HG03439 (cell line): ENCODE measurements around the gene PODXL2.

Experiments
- ATAC-seq: cut with Tn5 transposase; IDR thresholded peaks from one replicate; pipeline ENCODE4 v1.9.1; 2021; ENCODE audit warnings: mild to moderate bottlenecking, moderate library complexity; ENCODE audit not compliant: unreplicated experiment

PODXL2 gene, protein sequence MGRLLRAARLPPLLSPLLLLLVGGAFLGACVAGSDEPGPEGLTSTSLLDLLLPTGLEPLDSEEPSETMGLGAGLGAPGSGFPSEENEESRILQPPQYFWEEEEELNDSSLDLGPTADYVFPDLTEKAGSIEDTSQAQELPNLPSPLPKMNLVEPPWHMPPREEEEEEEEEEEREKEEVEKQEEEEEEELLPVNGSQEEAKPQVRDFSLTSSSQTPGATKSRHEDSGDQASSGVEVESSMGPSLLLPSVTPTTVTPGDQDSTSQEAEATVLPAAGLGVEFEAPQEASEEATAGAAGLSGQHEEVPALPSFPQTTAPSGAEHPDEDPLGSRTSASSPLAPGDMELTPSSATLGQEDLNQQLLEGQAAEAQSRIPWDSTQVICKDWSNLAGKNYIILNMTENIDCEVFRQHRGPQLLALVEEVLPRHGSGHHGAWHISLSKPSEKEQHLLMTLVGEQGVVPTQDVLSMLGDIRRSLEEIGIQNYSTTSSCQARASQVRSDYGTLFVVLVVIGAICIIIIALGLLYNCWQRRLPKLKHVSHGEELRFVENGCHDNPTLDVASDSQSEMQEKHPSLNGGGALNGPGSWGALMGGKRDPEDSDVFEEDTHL

DNA sequence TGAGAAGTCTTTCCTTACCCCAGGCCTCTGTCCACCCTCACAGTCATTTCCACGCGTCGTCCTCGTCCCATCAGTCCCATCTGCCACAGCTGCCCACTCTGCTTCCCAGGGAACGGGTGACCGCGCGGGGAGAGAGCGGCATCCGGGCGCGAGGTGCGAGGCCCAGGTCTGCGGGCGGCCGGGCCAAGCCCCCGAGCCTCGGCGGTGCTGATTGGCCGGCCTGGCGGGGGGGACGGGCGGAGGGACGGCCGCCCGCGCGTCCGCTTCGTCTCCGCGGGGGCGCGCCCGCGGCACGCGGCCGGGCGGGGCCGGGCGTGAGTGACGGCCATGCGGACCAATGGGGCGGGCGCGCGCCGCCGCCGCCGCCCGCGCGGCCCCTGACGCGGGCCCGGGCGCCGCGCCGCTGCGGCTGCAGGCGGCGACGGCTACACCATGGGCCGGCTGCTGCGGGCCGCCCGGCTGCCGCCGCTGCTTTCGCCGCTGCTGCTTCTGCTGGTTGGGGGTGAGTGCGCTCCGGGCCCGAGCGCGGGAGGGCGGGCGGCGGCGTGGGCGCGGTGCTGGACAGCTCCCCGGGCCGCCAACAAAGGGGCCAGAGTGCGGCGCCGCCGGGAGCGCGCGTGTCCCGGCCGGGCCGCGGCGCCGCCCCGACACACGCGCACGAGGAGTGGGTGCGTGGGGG lies at the start of gene PODXL2:
Gene PODXL2 (plus strand): TSS at position 398 of the 679 bp plus-strand sequence. CDS start 35 bp downstream, at position 433.
- no peak for ATAC-seq

DNA sequence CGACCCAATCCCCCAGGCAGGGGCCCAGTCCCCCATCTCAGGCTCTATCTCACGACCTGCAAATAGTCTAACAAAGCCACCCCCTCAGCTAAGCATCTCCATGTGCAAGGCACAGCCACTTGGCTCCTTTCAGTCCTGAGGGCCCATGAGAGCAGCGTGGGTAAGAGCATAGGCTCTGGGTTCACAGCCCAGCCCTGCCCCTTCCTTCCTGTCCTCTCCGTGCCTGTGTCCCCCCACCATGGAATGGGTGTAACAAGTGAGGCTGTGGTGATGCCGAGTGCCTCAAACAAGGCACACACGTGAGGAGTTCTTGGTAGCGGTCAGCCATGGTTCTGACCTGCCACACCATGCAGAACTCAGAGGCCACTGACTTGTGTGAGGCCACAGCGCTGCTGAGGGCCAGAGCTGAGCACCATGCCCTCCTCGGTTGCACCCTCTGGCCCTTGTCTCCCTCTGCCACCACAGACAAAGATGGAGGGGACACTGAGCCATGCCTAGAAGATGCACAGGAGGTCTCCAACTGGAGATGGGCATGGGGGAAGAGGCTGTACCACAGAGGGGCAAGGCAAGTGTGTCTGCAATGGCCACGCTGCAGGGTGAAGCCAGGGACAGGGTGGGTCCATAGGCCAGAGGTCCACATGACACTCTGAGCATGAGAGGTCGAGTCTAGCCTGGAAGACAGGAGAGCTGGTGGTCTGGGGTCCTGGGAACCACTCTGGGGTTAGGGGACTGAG lies 48.5 kb upstream of the PODXL2 start:
- ATAC-seq, result no peak

DNA sequence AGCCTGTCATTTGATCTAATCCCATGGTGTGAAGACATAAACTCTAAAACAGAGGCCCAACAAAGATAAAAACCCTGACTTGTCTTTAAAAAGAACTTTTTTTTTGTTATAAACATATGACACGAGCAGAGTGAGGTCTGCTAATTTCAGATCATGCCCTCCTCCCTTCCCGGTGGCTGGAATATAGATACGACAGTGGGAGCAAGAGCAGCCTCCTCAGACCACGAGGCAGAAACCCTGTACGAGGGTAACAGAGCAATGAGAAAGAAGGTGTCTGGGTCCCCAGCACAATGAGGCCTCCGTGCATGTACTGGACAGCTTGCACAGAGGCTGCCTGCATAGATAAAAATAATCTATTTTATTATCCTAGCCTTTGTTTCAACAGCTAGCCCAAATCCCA lies 44.3 kb upstream of the PODXL2 start:
- ATAC-seq, result no peak

DNA sequence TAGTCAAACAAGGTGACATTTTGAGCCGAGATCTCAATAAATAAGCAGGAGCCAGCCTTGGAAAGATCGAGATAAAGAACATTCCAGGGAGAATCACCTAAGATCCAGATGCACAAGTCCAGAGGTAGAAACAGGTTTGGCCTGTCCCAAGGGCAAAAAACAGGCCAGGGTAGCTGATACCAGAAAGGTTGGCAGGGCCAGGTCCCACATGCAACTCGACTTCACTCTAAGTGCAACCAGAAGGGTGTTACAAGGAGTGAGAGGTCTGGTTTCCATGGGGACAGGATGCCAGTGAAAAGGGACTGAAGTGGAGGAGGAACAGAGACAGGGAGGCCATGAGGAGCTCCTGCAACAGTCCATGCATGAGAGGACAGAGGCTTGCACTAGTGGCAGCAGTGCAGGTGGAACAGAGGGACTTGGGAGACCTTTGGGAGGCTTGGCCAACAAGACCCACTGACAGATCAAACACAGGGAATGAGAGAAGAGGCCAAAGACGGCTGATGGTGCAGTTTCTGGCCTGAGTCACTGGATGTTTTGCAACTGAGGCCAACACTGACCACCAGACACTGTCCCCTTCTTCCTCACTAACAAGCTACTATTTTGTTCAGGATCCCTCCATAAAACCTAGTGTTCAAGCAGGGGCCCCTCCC lies 43.7 kb upstream of the PODXL2 start:
- ATAC-seq, result no peak

DNA sequence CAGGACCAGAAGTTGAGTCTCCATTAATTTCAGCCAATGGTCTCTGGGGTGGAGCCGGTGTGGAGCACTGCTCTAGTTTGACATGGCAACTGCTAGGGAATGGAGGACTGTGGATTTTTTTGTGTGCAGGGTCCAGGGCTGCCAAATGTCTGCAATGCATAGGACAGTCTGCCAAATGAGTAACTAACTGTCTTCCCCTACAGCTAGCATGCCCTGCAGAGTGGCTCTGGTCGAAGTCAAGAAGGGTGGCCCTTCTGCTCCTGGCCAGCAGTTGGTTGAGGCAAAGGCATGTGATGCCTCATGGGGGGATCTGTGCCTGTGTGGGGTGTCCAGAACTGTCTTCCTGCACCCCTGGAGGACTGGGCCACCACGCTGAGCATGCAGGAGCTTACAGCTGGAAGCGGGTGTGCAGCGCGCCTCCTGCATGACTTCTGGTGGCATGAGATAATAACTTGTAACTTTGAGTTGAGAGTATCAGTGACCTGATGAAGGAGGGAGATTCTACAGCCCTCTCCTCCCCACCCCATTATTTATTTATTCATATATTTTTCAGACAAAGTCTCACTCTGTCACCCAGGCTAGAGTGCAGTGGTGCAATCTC lies 43.1 kb upstream of the PODXL2 start:
- no peak for ATAC-seq

DNA sequence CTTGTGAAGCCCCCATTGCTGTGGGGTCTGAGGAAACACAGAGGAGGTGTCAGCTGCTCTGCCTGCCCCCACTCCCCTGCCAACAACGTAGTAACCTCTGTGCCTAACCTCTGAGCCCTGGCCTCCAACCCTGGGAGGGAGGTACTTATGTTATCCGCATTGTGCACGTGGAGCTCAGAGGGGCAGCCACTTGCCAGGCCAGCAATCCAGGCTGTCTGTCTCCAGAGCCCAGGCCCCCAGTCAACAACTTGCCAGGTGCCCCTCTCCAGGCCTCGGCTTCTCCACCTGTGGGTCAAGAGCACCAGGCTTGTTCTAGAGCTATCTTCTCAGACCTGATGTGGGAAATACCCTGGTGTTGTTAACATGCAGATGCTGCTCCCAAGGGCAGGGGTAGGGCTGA lies 41.1 kb upstream of the PODXL2 start:
- ATAC-seq, result no peak

DNA sequence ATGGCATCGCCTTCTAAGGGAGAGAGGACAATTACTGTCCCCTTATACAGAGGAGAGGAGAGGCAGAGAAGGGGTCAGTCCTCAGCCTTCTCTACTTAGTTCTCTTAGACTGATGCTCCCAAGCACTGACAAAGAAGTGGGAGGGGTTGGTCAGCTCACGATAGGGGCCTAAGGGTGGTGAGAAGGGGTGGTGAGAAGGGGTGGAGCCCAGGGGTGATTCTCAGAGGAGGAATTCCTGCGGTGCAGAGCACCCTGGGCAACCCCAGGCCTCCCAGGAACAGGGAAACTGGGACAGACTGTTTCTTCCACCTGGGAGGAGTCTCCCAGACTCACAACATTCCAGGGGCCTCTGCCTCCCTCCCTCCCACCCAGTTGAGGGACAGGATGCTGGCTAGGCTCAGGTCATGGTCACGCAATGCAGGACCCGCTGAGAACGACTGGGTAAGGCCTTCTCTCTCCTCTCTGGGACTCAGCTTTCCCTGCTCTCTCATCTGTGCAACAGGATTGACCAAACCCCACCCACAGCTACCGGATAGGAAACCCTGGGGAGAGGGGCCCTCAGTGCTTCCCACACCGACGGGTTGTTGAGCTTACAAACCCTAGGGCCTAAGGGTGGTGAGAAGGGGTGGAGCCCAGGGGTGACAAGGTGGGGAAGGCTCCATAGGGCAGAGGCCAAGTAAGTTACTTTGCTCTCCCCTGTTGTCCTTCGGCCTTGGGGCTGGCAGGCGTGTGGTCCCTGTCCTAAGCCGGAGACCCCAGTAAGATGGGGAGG lies 40.0 kb upstream of the PODXL2 start:
- ATAC-seq, result no peak

DNA sequence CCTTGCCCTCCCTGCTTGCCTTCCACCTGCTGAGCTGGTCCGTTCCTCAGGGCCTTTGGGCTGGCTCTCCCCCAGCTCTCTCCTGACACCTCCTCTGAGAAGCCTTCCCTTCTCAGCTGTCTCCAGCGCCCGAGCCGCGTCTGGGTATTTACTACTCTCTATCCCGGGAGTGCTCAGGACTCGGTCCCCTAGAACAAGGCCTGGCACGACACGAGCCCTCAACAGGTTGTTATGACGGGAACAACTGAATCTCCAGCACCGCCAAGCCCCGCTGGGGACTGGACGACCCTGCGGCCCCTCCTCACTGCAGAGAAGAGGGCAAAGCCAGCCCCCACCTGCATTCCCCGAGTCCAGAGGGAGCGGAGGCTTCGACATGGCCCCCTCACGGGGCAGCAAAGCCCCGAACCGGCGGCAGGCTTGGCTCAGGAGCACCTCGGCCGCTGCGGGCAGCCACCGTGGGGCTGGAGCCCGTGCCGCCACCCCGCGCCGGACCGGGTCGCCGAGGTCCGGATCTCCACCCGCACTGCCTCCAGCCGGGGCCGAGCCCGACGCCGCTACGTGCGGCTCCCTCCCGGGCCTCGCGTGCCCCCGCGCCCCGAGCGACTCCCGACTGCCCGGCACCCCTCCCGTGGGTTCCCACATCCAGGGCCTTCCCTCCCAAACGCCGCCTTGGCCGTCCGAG lies 39.2 kb upstream of the PODXL2 start:
- ATAC-seq, result peak; percentile 14

DNA sequence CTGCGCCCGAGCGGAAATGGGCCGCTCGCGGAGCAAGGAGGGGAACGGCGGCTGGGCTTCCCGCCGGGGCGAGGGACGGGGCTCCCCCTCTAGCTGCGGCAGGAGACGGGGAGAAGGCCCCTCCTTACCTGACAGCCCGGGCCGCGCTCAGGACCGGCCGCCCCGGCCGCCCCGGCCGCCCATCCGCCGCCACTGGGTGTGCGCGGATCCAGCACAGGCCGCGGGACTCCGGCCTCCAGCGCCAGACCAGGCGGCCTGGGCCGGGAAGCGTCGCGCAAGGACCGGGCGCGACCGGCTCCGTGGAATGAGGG lies 38.7 kb upstream of the PODXL2 start:
- peak; percentile 36 for ATAC-seq

DNA sequence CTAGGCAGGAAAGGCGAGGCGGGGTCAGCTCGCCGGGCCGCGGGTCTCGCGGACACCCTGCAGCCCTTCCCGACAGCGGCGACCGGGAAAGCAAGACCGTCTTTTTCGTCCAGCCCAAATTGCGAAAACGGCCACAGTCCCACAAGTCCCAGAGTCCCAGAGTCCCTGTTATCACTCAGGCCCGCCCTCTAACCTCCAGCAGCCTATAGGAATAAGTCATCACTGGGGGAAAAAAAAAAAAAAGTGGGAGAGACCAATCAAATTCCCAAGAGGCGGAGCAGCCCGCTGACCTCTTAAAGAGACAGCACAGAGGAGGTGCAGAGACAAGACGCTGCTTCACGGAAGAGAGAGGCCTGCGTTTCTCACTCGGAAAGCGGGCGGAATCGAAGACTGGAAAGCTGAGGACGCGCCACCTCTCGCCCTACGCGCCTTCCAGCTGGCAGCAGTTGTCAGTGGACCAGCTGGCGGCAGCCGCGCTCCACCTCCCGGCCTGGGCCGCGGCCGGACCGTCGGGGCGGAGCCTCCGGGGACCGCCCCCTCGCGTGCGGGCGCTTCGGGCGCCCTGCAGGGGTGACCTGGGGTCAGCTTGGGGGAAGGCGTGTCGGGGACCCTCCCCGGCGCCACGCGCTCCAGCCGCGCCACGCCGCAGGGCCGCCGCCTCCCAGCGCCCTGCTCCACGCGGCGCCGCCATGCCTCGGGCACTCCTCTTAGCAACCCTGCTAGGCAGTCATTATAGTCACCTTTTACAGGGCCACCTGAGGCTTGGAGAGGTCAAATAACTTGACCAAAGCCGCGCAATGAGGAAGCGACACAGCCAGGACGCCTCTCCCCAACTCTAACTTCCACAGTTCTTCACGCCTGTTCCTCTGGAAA lies 38.2 kb upstream of the PODXL2 start, which contains the start of gene TPRA1:
Gene TPRA1 (minus strand): TSS at position 141 of the 873 bp plus-strand sequence. CDS start 10,587 bp downstream, outside the sequence.
- peak; percentile 74 for ATAC-seq

DNA sequence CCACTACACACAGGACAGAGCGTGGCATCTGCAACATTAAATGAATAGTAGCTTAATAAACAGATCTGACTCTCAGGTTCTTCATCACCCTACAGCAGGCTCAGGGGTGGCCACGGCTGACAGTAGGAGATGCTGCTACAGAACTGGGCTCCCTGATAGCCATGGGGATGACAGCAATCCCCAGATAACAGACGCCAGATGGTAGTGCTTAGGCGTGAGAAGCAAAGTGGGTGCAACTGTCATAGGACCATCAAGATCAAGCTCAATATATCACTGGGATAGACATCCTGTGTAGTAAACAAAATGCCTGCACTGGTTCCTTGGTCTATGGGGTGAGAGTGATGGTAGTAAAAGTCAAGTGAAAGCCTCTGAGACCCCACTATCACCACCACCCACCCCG lies 35.8 kb upstream of the PODXL2 start:
- ATAC-seq, result no peak

DNA sequence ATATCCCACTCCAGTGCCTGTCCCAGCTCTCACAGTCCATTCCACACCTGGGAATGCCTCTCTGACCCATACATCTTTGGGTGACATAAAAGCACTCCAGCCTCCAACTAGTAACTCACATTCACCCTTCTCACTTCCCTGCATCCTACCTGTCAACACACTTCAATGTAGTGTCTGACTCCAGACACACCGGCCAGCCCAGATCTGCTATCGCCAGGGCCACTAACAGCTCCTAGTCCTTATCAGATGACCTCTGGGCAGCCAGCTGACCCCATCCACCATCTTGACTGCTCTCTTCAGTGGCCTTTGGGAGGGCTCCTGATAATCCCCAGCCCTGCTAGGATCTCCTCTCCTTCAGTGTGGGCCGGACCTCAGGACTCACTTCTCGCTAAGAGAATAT lies 33.7 kb upstream of the PODXL2 start:
- ATAC-seq, result no peak

DNA sequence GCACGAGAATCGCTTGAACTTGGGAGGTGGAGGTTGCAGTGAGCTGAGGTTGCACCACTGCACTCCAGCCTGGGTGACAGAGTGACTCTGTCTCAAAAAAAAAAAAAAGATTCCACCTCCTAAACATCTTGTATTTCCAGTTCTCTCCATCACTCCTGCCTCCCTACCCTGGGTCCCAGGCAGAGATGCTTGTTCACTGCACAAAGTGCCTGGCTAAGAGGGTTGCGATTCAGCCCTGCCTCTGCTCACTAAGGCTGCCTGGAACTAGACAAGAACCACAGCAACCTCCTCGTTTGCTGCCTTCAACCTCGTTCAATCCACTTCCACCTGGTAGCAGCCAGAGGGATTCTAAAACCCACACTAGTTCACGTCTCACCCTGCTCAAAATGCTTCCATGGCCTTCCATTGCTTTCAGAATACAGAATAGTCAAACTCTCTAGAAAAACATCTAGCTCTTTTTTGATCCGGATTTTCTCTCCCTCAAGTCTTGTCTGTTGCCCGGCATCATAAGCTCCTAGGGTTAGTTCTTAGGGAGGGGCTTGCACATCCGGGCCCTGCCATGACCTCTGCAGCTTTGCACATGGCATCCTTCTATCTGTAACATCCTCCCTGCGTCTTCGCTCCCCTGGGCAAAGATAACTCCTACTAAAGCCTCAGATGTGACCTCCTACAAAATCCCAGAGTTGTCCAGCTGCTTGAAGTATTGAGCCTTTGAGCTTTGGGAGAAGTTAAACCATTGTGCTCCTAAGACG lies 31.8 kb upstream of the PODXL2 start:
- ATAC-seq, result no peak

DNA sequence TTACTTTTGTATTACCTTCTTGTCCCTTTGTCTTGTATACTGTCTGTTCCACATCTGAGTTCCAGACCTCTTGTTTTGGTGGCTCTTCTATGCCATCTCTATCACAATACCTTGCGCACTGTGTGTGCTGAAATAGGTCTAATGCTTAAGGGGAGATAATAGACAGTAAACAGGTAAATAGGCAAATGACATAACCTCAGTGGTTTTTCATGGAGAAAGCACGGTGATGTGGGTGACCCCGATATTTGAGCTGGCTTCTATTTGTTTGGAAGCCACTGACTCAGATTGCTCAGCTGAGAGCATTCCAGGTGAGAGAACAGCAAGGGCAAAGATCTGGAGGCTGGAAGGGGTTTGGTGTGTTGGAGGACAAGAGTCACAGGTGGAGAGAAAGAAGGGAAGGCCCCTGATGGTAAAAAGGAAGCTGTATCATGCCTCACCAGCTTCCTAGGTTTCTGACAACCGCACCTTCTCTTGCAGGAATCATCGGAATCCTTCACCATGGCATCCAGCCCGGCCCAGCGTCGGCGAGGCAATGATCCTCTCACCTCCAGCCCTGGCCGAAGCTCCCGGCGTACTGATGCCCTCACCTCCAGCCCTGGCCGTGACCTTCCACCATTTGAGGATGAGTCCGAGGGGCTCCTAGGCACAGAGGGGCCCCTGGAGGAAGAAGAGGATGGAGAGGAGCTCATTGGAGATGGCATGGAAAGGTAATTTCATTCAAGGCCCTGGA lies 30.0 kb upstream of the PODXL2 start:
- no peak for ATAC-seq

DNA sequence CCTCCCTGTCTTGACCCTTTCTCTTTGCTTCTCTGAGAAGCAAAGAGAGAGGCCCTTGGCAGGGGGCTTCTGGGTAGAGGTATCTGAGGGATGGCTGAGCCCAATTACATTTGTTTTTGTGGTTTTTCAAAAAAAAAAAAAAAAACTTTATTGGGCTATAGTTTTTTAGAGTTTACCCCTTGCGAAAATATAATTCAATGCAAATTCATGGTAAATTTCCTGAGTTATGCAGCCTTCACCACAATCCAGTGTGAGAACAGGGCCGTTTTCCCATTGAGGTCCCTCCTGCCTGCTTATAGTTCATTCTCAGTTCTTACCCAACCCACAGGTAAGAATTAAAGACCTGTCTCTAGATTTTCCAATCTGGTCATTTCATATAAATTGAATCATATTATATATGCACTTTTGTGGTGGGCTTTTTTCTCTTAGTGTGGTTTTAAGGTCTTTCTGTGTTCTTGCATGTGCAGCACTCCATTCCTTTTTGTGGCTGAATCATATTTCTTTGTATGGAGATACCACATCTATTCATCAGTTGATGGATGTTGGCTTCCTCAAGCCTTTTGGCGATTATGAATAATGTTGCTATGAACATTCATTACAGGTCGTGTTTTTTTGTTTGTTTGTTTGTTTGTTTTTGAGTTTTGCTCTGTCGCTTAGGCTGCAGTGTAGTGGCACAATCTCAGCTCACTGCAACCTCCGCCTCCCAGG lies 28.1 kb upstream of the PODXL2 start:
- ATAC-seq, result no peak

DNA sequence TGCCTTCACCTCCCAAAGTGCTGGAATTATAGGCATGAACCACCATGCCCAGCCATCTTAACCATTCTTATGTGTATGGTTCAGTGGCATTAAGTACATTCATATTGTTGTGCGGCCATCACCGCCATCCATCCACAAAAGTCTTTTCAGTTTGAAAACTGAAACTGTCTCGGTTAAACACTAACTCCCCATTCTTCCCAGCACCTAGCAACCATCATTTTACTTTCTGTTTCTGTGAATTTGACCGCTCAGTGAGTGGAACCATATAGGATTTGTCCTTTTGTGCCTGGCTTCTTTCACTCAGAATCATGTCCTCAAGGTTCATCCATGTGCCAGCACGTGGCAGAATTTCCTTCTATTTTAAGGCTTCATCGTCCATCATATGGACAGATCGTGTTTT lies 24.9 kb upstream of the PODXL2 start:
- no peak for ATAC-seq
